ENCODE data around the gene PRSS22.

- no peak for TF ChIP-seq CTCF (IDR thresholded peaks at IDR 0.05)
- no peak for TF ChIP-seq EP300 (IDR thresholded peaks at IDR 0.05)
Measured at GRCh38 chr16:2821487-2822157, 36.3 kb downstream of the PRSS22 start.
